Mesenchymal stem cell (in vitro differentiated cells and primary cell): ENCODE results near the gene TTLL13.

Experiments used
- DNase-seq: peaks from one replicate; pipeline ENCODE4 v3.0.0-alpha.2; 2013
- H2AFZ ChIP-seq: one replicate; pipeline ENCODE4 v1.6.1; 2013; ENCODE audit warnings: low read depth, mild to moderate bottlenecking, control low read depth, inconsistent platforms, low read length, moderate library complexity
- H2AK5ac ChIP-seq: 2 replicates; pipeline ENCODE4 v1.6.1; 2013; ENCODE audit warnings: low read length, moderate library complexity, mild to moderate bottlenecking, inconsistent platforms; ENCODE audit not compliant: severe bottlenecking
- H2BK120ac ChIP-seq: one replicate; pipeline ENCODE4 v1.6.1; 2013; ENCODE audit warnings: low read depth, mild to moderate bottlenecking, inconsistent platforms, low read length, moderate library complexity
- H2BK12ac ChIP-seq, 2 experiments: one replicate each; pipeline ENCODE4 v1.6.1; 2013; ENCODE audit warnings: inconsistent platforms in 2 of 2, low read length in 2 of 2, mild to moderate bottlenecking in 2 of 2, moderate library complexity in 2 of 2, control low read depth in 1 of 2
- H2BK15ac ChIP-seq: one replicate; pipeline ENCODE4 v1.6.1; 2013; ENCODE audit warnings: mild to moderate bottlenecking, low read depth, inconsistent platforms; ENCODE audit not compliant: poor library complexity, severe bottlenecking
- H2BK5ac ChIP-seq: 2 replicates; pipeline ENCODE4 v1.6.1; 2013; ENCODE audit warnings: low read depth, mild to moderate bottlenecking, low read length, control low read depth, inconsistent platforms; ENCODE audit not compliant: poor library complexity, severe bottlenecking
- H3K14ac ChIP-seq, 2 experiments: one replicate each; pipeline ENCODE4 v1.6.1; 2013; ENCODE audit warnings: inconsistent platforms in 2 of 2, low read length in 2 of 2, control low read depth in 1 of 2, mild to moderate bottlenecking in 1 of 2, moderate library complexity in 1 of 2
- H3K18ac ChIP-seq, 2 experiments: one replicate each; pipeline ENCODE4 v1.6.1; 2013; ENCODE audit warnings: inconsistent platforms in 2 of 2, low read length in 2 of 2, control low read depth in 1 of 2, low read depth in 1 of 2, mild to moderate bottlenecking in 1 of 2
- H3K23ac ChIP-seq, 2 experiments: one replicate each; pipeline ENCODE4 v1.6.1; 2013; ENCODE audit warnings: inconsistent platforms in 2 of 2, low read length in 2 of 2, mild to moderate bottlenecking in 2 of 2, moderate library complexity in 2 of 2, control low read depth in 1 of 2
- H3K27ac ChIP-seq: 2 replicates; pipeline ENCODE4 v1.5.1; 2013; ENCODE audit warnings: mild to moderate bottlenecking, moderate library complexity, low read length, control low read depth, inconsistent platforms; ENCODE audit not compliant: poor library complexity, severe bottlenecking
- H3K27me3 ChIP-seq, 2 experiments: 2 replicates each; pipeline versions ENCODE4 v1.6.1 to v1.7.0; 2013; ENCODE audit warnings: low read length in 2 of 2, mild to moderate bottlenecking in 2 of 2, moderate library complexity in 2 of 2, control low read depth in 1 of 2, inconsistent platforms in 1 of 2; ENCODE audit not compliant: control insufficient read depth in 1 of 2, insufficient read depth in 1 of 2
- H3K36me3 ChIP-seq, 2 experiments: 2 replicates each; pipeline versions ENCODE4 v1.6.1 to v1.7.0; 2013; ENCODE audit warnings: low read length in 2 of 2, control low read depth in 1 of 2, inconsistent platforms in 1 of 2, low read depth in 1 of 2, mild to moderate bottlenecking in 1 of 2; ENCODE audit not compliant: insufficient read depth in 2 of 2, control insufficient read depth in 1 of 2
- H3K4ac ChIP-seq, 2 experiments: one replicate each; pipeline ENCODE4 v1.6.1; 2013; ENCODE audit warnings: inconsistent platforms in 2 of 2, low read length in 2 of 2, mild to moderate bottlenecking in 2 of 2, moderate library complexity in 2 of 2, control low read depth in 1 of 2, low read depth in 1 of 2
- H3K4me1 ChIP-seq: 2 replicates; pipeline ENCODE4 v1.6.1; 2013; ENCODE audit warnings: low read depth, low read length, control low read depth; ENCODE audit not compliant: control insufficient read depth, insufficient read depth
- H3K4me2 ChIP-seq: 2 replicates; pipeline ENCODE4 v1.6.1; 2013; ENCODE audit warnings: low read length, mild to moderate bottlenecking, inconsistent platforms; ENCODE audit not compliant: poor library complexity, severe bottlenecking
- H3K4me3 ChIP-seq, 2 experiments: 2 replicates each; pipeline versions ENCODE4 v1.5.1 to v1.7.0; 2013; ENCODE audit warnings: low read length in 2 of 2, mild to moderate bottlenecking in 2 of 2, control low read depth in 1 of 2, low read depth in 1 of 2; ENCODE audit not compliant: insufficient read depth in 1 of 2
- H3K79me1 ChIP-seq: replicated peaks from 2 replicates; pipeline ENCODE4 v1.6.1; 2013; ENCODE audit warnings: mild to moderate bottlenecking, control low read depth, low read length, inconsistent platforms; ENCODE audit not compliant: poor library complexity, severe bottlenecking
- H3K9ac ChIP-seq: 2 replicates; pipeline ENCODE4 v1.7.0; 2013; ENCODE audit warnings: mild to moderate bottlenecking, low read length, moderate library complexity
- H3K9me3 ChIP-seq: 2 replicates; pipeline ENCODE4 v1.7.0; 2013; ENCODE audit warnings: mild to moderate bottlenecking, low read length; ENCODE audit not compliant: control insufficient read depth
- H4K8ac ChIP-seq: one replicate; pipeline ENCODE4 v1.6.1; 2013; ENCODE audit warnings: inconsistent platforms, mild to moderate bottlenecking, low read length, moderate library complexity
- H4K91ac ChIP-seq: one replicate; pipeline ENCODE4 v1.6.1; 2013; ENCODE audit warnings: mild to moderate bottlenecking, low read length, inconsistent platforms
- WGBS: methylation state at CpG from one replicate; pipeline ENCODE4 v1.1.7; 2013; ENCODE audit warnings: mixed read lengths; 5-methylcytosine and 5-hydroxymethylcytosine counted together

TTLL13 gene

DNA sequence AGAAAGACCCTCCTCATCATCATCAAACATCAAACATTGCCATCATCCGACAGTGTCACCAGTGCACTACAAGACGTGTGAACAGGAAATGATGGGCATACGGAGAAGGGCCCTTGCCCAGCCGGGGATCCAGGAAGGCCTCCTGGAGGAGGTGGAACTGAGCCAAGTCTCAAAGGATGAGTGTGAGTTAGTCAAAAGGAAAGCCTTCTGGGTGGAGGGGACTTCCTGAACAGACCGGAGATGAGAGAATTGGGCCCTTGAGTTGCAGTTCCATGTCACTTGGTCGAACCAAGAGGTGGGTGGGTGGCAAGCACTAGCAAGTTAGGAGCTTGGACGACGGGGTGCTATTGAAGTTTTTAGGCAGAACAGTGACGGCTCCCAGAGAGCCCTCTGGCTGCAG, 39.8 kb upstream of the TTLL13 start:
- no peak overlapping the region for H3K18ac ChIP-seq
- H3K9me3 ChIP-seq, result no peaks in the 10 kb centered on the region
- no peak overlapping the region for H3K4ac ChIP-seq
- H2AK5ac ChIP-seq, result no peak overlapping the region
- H3K27ac ChIP-seq, result no peak overlapping the region
- no peak overlapping the region for H2BK12ac ChIP-seq
- peaks cover 31% of the 10 kb centered on the region for H3K4me1 ChIP-seq
- H2BK120ac ChIP-seq, result no peak overlapping the region
- H2BK15ac ChIP-seq, result no peak overlapping the region
- no peak overlapping the region for H4K8ac ChIP-seq
- no peak overlapping the region for H2BK5ac ChIP-seq
- no peak overlapping the region for H3K4me2 ChIP-seq
- H4K91ac ChIP-seq, result no peak overlapping the region
- H3K79me1 ChIP-seq, result peaks cover 39% of the 10 kb centered on the region
- no peak overlapping the region for H2AFZ ChIP-seq
- H3K27me3 ChIP-seq, result no peaks in the 10 kb centered on the region
- H3K9ac ChIP-seq, result no peak overlapping the region
- no peak for DNase-seq
- H3K23ac ChIP-seq, result no peak overlapping the region
- H3K14ac ChIP-seq, result no peak overlapping the region
- no peak overlapping the region for H3K4me3 ChIP-seq
- peaks cover 0 to 36% of the 10 kb centered on the region in 2 experiments for H3K36me3 ChIP-seq
- WGBS, result 84% methylated on average over 9 of the region's 9 CpGs

DNA sequence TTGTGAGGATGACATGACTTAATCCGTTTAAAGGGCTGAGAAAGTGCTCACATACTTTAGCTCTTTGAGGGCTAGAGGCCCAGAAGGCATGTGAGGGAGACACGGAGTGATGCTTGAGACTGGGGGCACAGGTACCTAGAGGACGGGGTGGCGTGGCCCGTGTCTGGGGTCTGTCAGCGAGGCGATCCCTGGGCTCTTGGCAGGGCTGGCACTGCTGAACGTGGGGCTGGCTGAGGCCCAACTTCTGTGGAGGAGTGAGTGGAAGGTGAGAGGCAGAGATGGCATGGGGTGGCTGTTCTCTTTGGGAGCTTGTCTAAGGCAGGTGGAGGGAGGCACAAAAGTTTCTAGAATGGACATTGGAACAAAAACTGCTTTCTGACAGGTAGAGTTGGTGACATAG, 38.8 kb upstream of the TTLL13 start:
- WGBS, result 95% methylated on average over 8 of the region's 8 CpGs
- H3K4me1 ChIP-seq, result peaks cover 30% of the 10 kb centered on the region
- H3K4me3 ChIP-seq, result no peak overlapping the region
- no peak overlapping the region for H2AK5ac ChIP-seq
- H3K4me2 ChIP-seq, result no peak overlapping the region
- no peak overlapping the region for H3K18ac ChIP-seq
- DNase-seq, result no peak
- no peak overlapping the region for H2BK120ac ChIP-seq
- no peak overlapping the region for H2AFZ ChIP-seq
- no peaks in the 10 kb centered on the region for H3K9me3 ChIP-seq
- H2BK15ac ChIP-seq, result no peak overlapping the region
- H3K27me3 ChIP-seq, result no peaks in the 10 kb centered on the region
- no peak overlapping the region for H3K14ac ChIP-seq
- peaks cover 0 to 33% of the 10 kb centered on the region in 2 experiments for H3K36me3 ChIP-seq
- H2BK12ac ChIP-seq, result no peak overlapping the region
- peaks cover 32% of the 10 kb centered on the region for H3K79me1 ChIP-seq
- H3K23ac ChIP-seq, result no peak overlapping the region
- no peak overlapping the region for H3K4ac ChIP-seq
- H3K9ac ChIP-seq, result no peak overlapping the region
- no peak overlapping the region for H4K8ac ChIP-seq
- H2BK5ac ChIP-seq, result no peak overlapping the region
- H4K91ac ChIP-seq, result no peak overlapping the region
- no peak overlapping the region for H3K27ac ChIP-seq

DNA sequence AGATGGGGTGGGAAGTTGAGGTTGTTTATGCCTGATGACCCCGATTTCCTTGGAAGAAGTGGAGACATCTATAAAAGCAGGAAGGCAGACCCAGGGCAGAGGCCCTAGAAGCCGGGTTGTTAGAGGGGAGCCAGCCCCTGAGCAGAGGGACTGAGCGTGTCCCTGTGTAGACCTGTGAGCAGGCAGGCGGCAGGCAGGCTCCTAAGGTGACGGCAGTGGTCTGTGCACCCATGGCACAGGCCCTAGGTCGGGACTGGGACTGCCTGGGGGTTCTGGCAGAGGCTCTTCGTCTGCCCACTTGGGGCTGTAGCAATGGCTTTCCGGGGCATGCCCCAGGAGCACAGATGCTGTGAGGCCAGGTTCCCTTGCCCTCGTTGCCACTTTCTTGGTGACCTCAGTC, 38.3 kb upstream of the TTLL13 start:
- no peak for DNase-seq
- H3K27ac ChIP-seq, result no peak overlapping the region
- H3K4ac ChIP-seq, result no peak overlapping the region
- no peak overlapping the region for H2AFZ ChIP-seq
- H3K27me3 ChIP-seq, result no peaks in the 10 kb centered on the region
- no peak overlapping the region for H3K4me3 ChIP-seq
- H2BK15ac ChIP-seq, result no peak overlapping the region
- H2BK12ac ChIP-seq, result no peak overlapping the region
- no peak overlapping the region for H4K8ac ChIP-seq
- peaks cover 30% of the 10 kb centered on the region for H3K4me1 ChIP-seq
- no peak overlapping the region for H4K91ac ChIP-seq
- no peak overlapping the region for H2AK5ac ChIP-seq
- H2BK5ac ChIP-seq, result no peak overlapping the region
- H3K18ac ChIP-seq, result no peak overlapping the region
- H3K36me3 ChIP-seq, result peaks cover 0 to 30% of the 10 kb centered on the region in 2 experiments
- H3K23ac ChIP-seq, result no peak overlapping the region
- no peak overlapping the region for H3K4me2 ChIP-seq
- no peaks in the 10 kb centered on the region for H3K9me3 ChIP-seq
- H3K79me1 ChIP-seq, result peaks cover 28% of the 10 kb centered on the region
- no peak overlapping the region for H3K9ac ChIP-seq
- H2BK120ac ChIP-seq, result no peak overlapping the region
- H3K14ac ChIP-seq, result no peak overlapping the region
- WGBS, result 94% methylated on average over 9 of the region's 9 CpGs

DNA sequence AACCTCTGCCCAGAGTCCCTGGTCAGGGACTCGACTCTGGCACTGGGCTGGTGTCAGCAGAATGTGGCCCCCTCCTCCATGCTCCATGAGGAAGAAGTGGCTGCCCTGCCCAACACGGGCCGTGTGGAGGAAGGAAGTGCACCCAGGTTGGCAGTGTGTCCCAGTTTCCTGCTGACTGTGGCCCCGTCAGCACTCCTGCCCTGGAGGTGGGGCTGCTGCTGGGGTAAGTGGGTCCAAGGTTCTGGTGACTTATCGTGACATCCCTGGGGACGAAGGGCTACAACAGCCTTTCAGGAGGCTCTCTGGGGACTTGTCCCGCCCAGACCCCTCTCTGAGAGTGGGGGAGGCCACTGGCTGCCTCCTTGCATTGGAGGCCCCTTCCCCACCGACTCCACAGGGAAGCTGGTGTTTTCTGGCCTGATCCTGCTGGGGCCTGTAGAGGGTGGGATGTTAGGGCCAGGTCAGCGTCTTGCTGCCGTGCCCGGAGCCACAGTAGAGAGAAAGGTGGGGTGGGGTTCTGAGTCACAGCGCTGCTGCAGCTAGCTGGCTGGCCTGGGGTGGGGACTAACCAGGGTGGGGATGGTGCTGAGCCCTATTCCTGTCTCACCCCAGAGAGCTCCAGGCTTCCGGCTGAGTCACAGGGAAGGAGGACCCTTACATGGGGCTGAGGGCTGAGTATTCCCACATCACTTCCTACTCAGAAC, 37.8 kb upstream of the TTLL13 start:
- no peak overlapping the region for H4K91ac ChIP-seq
- no peak overlapping the region for H3K4me3 ChIP-seq
- no peak overlapping the region for H3K9ac ChIP-seq
- H4K8ac ChIP-seq, result peak overlapping the region; percentile 38
- peak overlapping the region; percentile 13 for H3K27ac ChIP-seq
- H2BK12ac ChIP-seq, result peak overlapping the region in 1 of 2 experiments; percentile 22
- H3K9me3 ChIP-seq, result no peaks in the 10 kb centered on the region
- peak overlapping the region in 1 of 2 experiments; percentile 84 for H3K14ac ChIP-seq
- no peak overlapping the region for H3K23ac ChIP-seq
- peaks cover 24% of the 10 kb centered on the region for H3K79me1 ChIP-seq
- no peak overlapping the region for H3K4ac ChIP-seq
- 61% methylated on average over 10 of the region's 13 CpGs for WGBS
- no peak overlapping the region for H2BK5ac ChIP-seq
- no peak overlapping the region for H2AFZ ChIP-seq
- peak overlapping the region; percentile 26 for H2BK15ac ChIP-seq
- H3K4me1 ChIP-seq, result peaks cover 30% of the 10 kb centered on the region
- peaks cover 0 to 24% of the 10 kb centered on the region in 2 experiments for H3K36me3 ChIP-seq
- peak overlapping the region; percentile 29 for H3K4me2 ChIP-seq
- peak; percentile 57 for DNase-seq
- H3K18ac ChIP-seq, result peak overlapping the region; percentile 29 to 76
- no peak overlapping the region for H2BK120ac ChIP-seq
- H3K27me3 ChIP-seq, result no peaks in the 10 kb centered on the region
- peak overlapping the region; percentile 27 for H2AK5ac ChIP-seq
